ENCODE measurements around the gene ZDHHC6. TPM values are rescaled to one million over a fixed set of nuclear protein-coding genes. Genes with fewer than 3 reads are reported as not detected.

Gene ZDHHC6
- total RNA-seq, 1 experiment from 2014 or later = 88.5 TPM

- no peak for DNase-seq (ENCODE audit: low read depth, low spot score)
- no peak for ATAC-seq
- Histone ChIP-seq H3K27me3 (ENCODE audit: insufficient read depth, low read length) (no peaks in the 10 kb centered on the region), H3K36me3 (ENCODE audit: control insufficient read depth in 1 of 2, insufficient read depth in 2 of 2, low read length in 2 of 2) (peaks cover 78 to 81% of the 10 kb centered on the region in 2 experiments), H2AFZ (ENCODE audit: low read depth, low read length, poor library complexity, severe bottlenecking) (no peak overlapping the region), H3K4me2 (ENCODE audit: low read length) (no peak overlapping the region), H3K9me3 (ENCODE audit: control insufficient read depth in 1 of 2, insufficient read depth in 1 of 2, low read depth in 1 of 2, low read length in 2 of 2) (no peaks in the 10 kb centered on the region; a peak in 1 of 4 replicates), H3K4me3 (replicated peaks in 1 of 2; ENCODE audit: low read depth in 1 of 2, low read length in 2 of 2) (no peak overlapping the region), H3K79me2 (ENCODE audit: insufficient read depth, low read length) (no peaks in the 10 kb centered on the region; the same call in 1 of the 2 replicates), H4K20me1 (ENCODE audit: insufficient read depth) (no peaks in the 10 kb centered on the region), H3K9me2 (ENCODE audit: insufficient read depth) (no peaks in the 10 kb centered on the region), H3K4me1 (ENCODE audit: control insufficient read depth in 1 of 2, insufficient read depth in 2 of 2, low read length in 2 of 2) (peaks cover 18 to 50% of the 10 kb centered on the region in 2 experiments), H3K27ac (ENCODE audit: low read depth, low read length) (no peak overlapping the region), H3K9ac (ENCODE audit: low read length) (no peak overlapping the region)
- ChIA-PET POLR2A (interaction anchor here (0.5 to 1.3 kb wide), 2 partner anchors 16 to 121 kb away, joined by 3 read pairs; no protein-coding TSS in a partner anchor), CTCF (interaction anchor here (0.9 to 1.9 kb wide), 2 partner anchors 10 to 25 kb away, joined by 3 to 6 read pairs; no protein-coding TSS in a partner anchor), RAD21 (ENCODE audit: low non-redundant PET in 1 of 2, low total read pairs in 2 of 2, uncharacterized antibody in 2 of 2, unreplicated experiment in 2 of 2) (no interaction called here)
- no TSS peak for BruUV-seq (replicated peaks)
- intact Hi-C loops (cut with micrococcal nuclease) = no loop called here
- TF ChIP-seq, protein P1, sequence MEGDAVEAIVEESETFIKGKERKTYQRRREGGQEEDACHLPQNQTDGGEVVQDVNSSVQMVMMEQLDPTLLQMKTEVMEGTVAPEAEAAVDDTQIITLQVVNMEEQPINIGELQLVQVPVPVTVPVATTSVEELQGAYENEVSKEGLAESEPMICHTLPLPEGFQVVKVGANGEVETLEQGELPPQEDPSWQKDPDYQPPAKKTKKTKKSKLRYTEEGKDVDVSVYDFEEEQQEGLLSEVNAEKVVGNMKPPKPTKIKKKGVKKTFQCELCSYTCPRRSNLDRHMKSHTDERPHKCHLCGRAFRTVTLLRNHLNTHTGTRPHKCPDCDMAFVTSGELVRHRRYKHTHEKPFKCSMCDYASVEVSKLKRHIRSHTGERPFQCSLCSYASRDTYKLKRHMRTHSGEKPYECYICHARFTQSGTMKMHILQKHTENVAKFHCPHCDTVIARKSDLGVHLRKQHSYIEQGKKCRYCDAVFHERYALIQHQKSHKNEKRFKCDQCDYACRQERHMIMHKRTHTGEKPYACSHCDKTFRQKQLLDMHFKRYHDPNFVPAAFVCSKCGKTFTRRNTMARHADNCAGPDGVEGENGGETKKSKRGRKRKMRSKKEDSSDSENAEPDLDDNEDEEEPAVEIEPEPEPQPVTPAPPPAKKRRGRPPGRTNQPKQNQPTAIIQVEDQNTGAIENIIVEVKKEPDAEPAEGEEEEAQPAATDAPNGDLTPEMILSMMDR (IDR thresholded peaks at IDR 0.05 in 2 of 3, conservative IDR thresholded peaks at IDR 0.05 in 1 of 3; ENCODE audit: borderline replicate concordance in 1 of 3, insufficient read depth in 1 of 3, low read depth in 2 of 3, low read length in 2 of 3) = no peak
- 0 out of 2 replicates have a peak, but pooled peaks have one; percentile 4 for TF ChIP-seq POLR2AphosphoS5 (IDR thresholded peaks at IDR 0.05; ENCODE audit: low read depth, low read length)
Observed at GRCh38 chr10:112409755-112410154, 37.0 kb downstream of the ZDHHC6 start.

GRCh38 chr10:112409299-112409698 lies 37.4 kb downstream of the ZDHHC6 start:
- RAD21 ChIA-PET (ENCODE audit: low non-redundant PET in 1 of 2, low total read pairs in 2 of 2, uncharacterized antibody in 2 of 2, unreplicated experiment in 2 of 2) = no interaction called here
- H2AFZ ChIP-seq (ENCODE audit: low read depth, low read length, poor library complexity, severe bottlenecking) = no peak overlapping the region
- CTCF ChIA-PET = interaction anchor here (0.9 to 1.9 kb wide), 2 partner anchors 9 to 26 kb away, joined by 3 to 6 read pairs; no protein-coding TSS in a partner anchor
- intact Hi-C loops (cut with micrococcal nuclease) = no loop called here
- no peaks in the 10 kb centered on the region for H3K27me3 ChIP-seq (ENCODE audit: insufficient read depth, low read length)
- no peak for DNase-seq (ENCODE audit: low read depth, low spot score)
- H3K36me3 ChIP-seq (ENCODE audit: control insufficient read depth in 1 of 2, insufficient read depth in 2 of 2, low read length in 2 of 2) = peaks cover 74 to 78% of the 10 kb centered on the region in 2 experiments
- ATAC-seq = no peak
- H3K4me1 ChIP-seq (ENCODE audit: control insufficient read depth in 1 of 2, insufficient read depth in 2 of 2, low read length in 2 of 2) = peaks cover 21 to 51% of the 10 kb centered on the region in 2 experiments
- no peak overlapping the region for H3K9ac ChIP-seq (ENCODE audit: low read length)
- H3K4me3 ChIP-seq (replicated peaks in 1 of 2; ENCODE audit: low read depth in 1 of 2, low read length in 2 of 2) = no peak overlapping the region
- no peaks in the 10 kb centered on the region; a peak in 1 of 4 replicates for H3K9me3 ChIP-seq (ENCODE audit: control insufficient read depth in 1 of 2, insufficient read depth in 1 of 2, low read depth in 1 of 2, low read length in 2 of 2)
- no peaks in the 10 kb centered on the region for H3K9me2 ChIP-seq (ENCODE audit: insufficient read depth)
- BruUV-seq (replicated peaks) = no TSS peak
- H4K20me1 ChIP-seq (ENCODE audit: insufficient read depth) = no peaks in the 10 kb centered on the region
- no peak overlapping the region for H3K4me2 ChIP-seq (ENCODE audit: low read length)
- POLR2A ChIA-PET = interaction anchor here (1.3 kb wide), 1 partner anchor 16 kb away, joined by 3 read pairs; no protein-coding TSS in a partner anchor
- no peak overlapping the region for H3K27ac ChIP-seq (ENCODE audit: low read depth, low read length)
- no peaks in the 10 kb centered on the region for H3K79me2 ChIP-seq (ENCODE audit: insufficient read depth, low read length)
- TF ChIP-seq REST (IDR thresholded peaks at IDR 0.05; ENCODE audit: low read depth) = no peak
- TF ChIP-seq, protein P2, sequence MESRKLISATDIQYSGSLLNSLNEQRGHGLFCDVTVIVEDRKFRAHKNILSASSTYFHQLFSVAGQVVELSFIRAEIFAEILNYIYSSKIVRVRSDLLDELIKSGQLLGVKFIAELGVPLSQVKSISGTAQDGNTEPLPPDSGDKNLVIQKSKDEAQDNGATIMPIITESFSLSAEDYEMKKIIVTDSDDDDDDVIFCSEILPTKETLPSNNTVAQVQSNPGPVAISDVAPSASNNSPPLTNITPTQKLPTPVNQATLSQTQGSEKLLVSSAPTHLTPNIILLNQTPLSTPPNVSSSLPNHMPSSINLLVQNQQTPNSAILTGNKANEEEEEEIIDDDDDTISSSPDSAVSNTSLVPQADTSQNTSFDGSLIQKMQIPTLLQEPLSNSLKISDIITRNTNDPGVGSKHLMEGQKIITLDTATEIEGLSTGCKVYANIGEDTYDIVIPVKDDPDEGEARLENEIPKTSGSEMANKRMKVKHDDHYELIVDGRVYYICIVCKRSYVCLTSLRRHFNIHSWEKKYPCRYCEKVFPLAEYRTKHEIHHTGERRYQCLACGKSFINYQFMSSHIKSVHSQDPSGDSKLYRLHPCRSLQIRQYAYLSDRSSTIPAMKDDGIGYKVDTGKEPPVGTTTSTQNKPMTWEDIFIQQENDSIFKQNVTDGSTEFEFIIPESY (IDR thresholded peaks at IDR 0.05; ENCODE audit: extremely low read depth, insufficient replicate concordance, low read length) = no peak
- no peak for TF ChIP-seq EZH2phosphoT487 (IDR thresholded peaks at IDR 0.05; ENCODE audit: borderline replicate concordance)
- TF ChIP-seq SP1 (IDR thresholded peaks at IDR 0.05; ENCODE audit: low read depth) = no peak
- TF ChIP-seq, protein P1 (IDR thresholded peaks at IDR 0.05 in 2 of 3, conservative IDR thresholded peaks at IDR 0.05 in 1 of 3; ENCODE audit: borderline replicate concordance in 1 of 3, insufficient read depth in 1 of 3, low read depth in 2 of 3, low read length in 2 of 3) = no peak

All from HCT116 (cell line).